HepG2 (cell line): ENCODE results near the gene CDNF. TPM values are rescaled to one million over a fixed set of nuclear protein-coding genes. Genes with fewer than 3 reads are reported as not detected.

Source experiments
- ATAC-seq: fragments of 200-7000 bp; cut with Tn5 transposase; 3 replicates; pipeline ENCODE4 v1.9.1; 2020; ENCODE audit warnings: mild to moderate bottlenecking, moderate library complexity
- BruUV-seq: library from RNA; stranded (reverse); fragments of 400-500 nt; replicated peaks from 2 replicates; lab custom pipeline; 2021; lab: Mats Ljungman, UMichigan
- CTCF ChIA-PET: fragments of 300-600 bp; formaldehyde crosslinking; extraction: SDS; loops from one replicate; lab custom pipeline; 2021; ENCODE audit warnings: low total read pairs, inconsistent platforms, low intra/inter-chr PET ratio; lab: Yijun Ruan, JAX
- POLR2A ChIA-PET: fragments of 350-600 bp; sonication (Branson Sonifier 250); formaldehyde crosslinking; loops from one replicate; lab custom pipeline; 2020; ENCODE audit warnings: antibody characterized with exemption, inconsistent platforms; lab: Yijun Ruan, JAX
- DNase-seq: peaks from one replicate; pipeline ENCODE4 v3.0.0-alpha.2; 2015; ENCODE audit warnings: low spot score
- FAIRE-seq: peaks from 3 replicates; lab custom pipeline; 2011; peaks lifted over from hg19 to GRCh38; lab: Jason Lieb, UNC
- H2AFZ ChIP-seq: one replicate; pipeline ENCODE4 v1.6.1; 2011; ENCODE audit warnings: low read length, inconsistent platforms
- H3K27ac ChIP-seq: fragments of 300-600 bp; 3 replicates; pipeline ENCODE4 v1.8.0; 2011; ENCODE audit warnings: mixed run types, mild to moderate bottlenecking, mixed read lengths, low read length, inconsistent platforms; ENCODE audit not compliant: insufficient read depth; ENCODE audit errors: extremely low read length
- H3K27me3 ChIP-seq, 2 experiments: fragments of 200-600 bp in 1 of 2; 2 replicates in 1 of 2; 3 replicates in 1 of 2; pipeline versions ENCODE4 v1.6.0 to v1.8.0; 2011; ENCODE audit warnings: low read length in 2 of 2, mild to moderate bottlenecking in 2 of 2, moderate library complexity in 2 of 2, inconsistent platforms in 1 of 2; ENCODE audit not compliant: insufficient read depth in 2 of 2, control insufficient read depth in 1 of 2
- H3K36me3 ChIP-seq, 2 experiments: fragments of 200-600 bp in 1 of 2; replicated peaks in 1 of 2; 2 replicates in 1 of 2; 3 replicates in 1 of 2; pipeline versions ENCODE4 v1.5.1 to v1.8.0; 2011; ENCODE audit warnings: low read length in 2 of 2, inconsistent platforms in 1 of 2; ENCODE audit not compliant: insufficient read depth in 2 of 2, control insufficient read depth in 1 of 2
- H3K4me1 ChIP-seq: 2 replicates; pipeline ENCODE4 v1.5.1; 2012; ENCODE audit warnings: low read length, inconsistent platforms; ENCODE audit not compliant: insufficient read depth
- H3K4me2 ChIP-seq: 2 replicates; pipeline ENCODE4 v1.6.0; 2011; ENCODE audit warnings: low read depth, low read length, inconsistent platforms
- H3K4me3 ChIP-seq, 3 experiments: fragments of 200-600 bp in 1 of 3; sonication (generic), shearing (Covaris generic) in 1 of 3; replicated peaks in 1 of 3; 2 replicates each; pipeline ENCODE4 v1.5.1; 2011 to 2016; ENCODE audit warnings: low read length in 3 of 3, inconsistent platforms in 2 of 3, low read depth in 2 of 3, mild to moderate bottlenecking in 2 of 3, control low read depth in 1 of 3, mixed read lengths in 1 of 3; ENCODE audit not compliant: insufficient read depth in 1 of 3
- H3K79me2 ChIP-seq: one replicate; pipeline ENCODE4 v1.6.1; 2011; ENCODE audit warnings: low read length, inconsistent platforms; ENCODE audit not compliant: insufficient read depth
- H3K9ac ChIP-seq: 2 replicates; pipeline ENCODE4 v1.6.0; 2011; ENCODE audit warnings: mild to moderate bottlenecking, low read depth, low read length, inconsistent platforms; ENCODE audit not compliant: insufficient read depth
- H3K9me3 ChIP-seq: 2 replicates; pipeline ENCODE4 v1.5.1; 2012; ENCODE audit warnings: mild to moderate bottlenecking, low read length
- H4K20me1 ChIP-seq: 2 replicates; pipeline ENCODE4 v1.6.0; 2011; ENCODE audit warnings: inconsistent platforms, mild to moderate bottlenecking, low read length, moderate library complexity; ENCODE audit not compliant: insufficient read depth
- CEBPB ChIP-seq: IDR thresholded peaks from 2 replicates; pipeline ENCODE4 v1.6.1; 2011; ENCODE audit warnings: low read depth, low read length, improper control_type of control experiment, borderline replicate concordance
- EP300 ChIP-seq, 3 experiments: sonication (generic) in 1 of 3; formaldehyde crosslinking in 1 of 3; IDR thresholded peaks; 2 replicates each; pipeline versions ENCODE4 v1.5.1 to v1.6.1; 2011 to 2020; ENCODE audit warnings: low read depth in 2 of 3, low read length in 2 of 3, borderline replicate concordance in 1 of 3, improper control_type of control experiment in 1 of 3, mild to moderate bottlenecking in 1 of 3, missing genetic modification reagents in 1 of 3, moderate library complexity in 1 of 3
- JUN ChIP-seq: sonication (generic); formaldehyde crosslinking; IDR thresholded peaks from 2 replicates; pipeline ENCODE4 v1.4.0; 2020; ENCODE audit warnings: mild to moderate bottlenecking, missing genetic modification reagents
- KDM5B ChIP-seq: sonication (generic); formaldehyde crosslinking; IDR thresholded peaks from 2 replicates; pipeline ENCODE4 v1.4.0; 2020; ENCODE audit warnings: missing genetic modification reagents, mild to moderate bottlenecking, borderline replicate concordance
- NFYB ChIP-seq: sonication (generic); formaldehyde crosslinking; IDR thresholded peaks from 2 replicates; pipeline ENCODE4 v1.4.0; 2020; ENCODE audit warnings: missing genetic modification reagents
- NFYC ChIP-seq: IDR thresholded peaks from 2 replicates; pipeline ENCODE4 v1.6.1; 2016; ENCODE audit warnings: missing genetic modification reagents, missing compliant biosample characterization
- ZFP37 ChIP-seq: sonication (generic); formaldehyde crosslinking; IDR thresholded peaks from 2 replicates; pipeline ENCODE4 v1.4.0; 2020; ENCODE audit warnings: missing genetic modification reagents, borderline replicate concordance
- ZIK1 ChIP-seq: sonication (generic); formaldehyde crosslinking; IDR thresholded peaks from 2 replicates; pipeline ENCODE4 v1.5.0; 2020; ENCODE audit warnings: mild to moderate bottlenecking, low read depth, missing genetic modification reagents, borderline replicate concordance
- ZNF136 ChIP-seq: sonication (generic); formaldehyde crosslinking; IDR thresholded peaks from 2 replicates; pipeline ENCODE4 v1.8.1; 2022; ENCODE audit warnings: low read depth, mild to moderate bottlenecking, moderate library complexity, missing genetic modification reagents
- ZNF256 ChIP-seq: sonication (generic); formaldehyde crosslinking; conservative IDR thresholded peaks from 2 replicates; pipeline ENCODE4 v1.4.0; 2020; ENCODE audit warnings: missing genetic modification reagents
- whole genome bisulfite sequencing: methylation state at CpG from one replicate; pipeline ENCODE4 v1.1.6; 2017; ENCODE audit warnings: low lambda C conversion rate; 5-methylcytosine and 5-hydroxymethylcytosine counted together
- in situ Hi-C: cut with HindIII; loops from 2 replicates; pipeline ENCODE4 v1.10.0; 2017; ENCODE audit warnings: low pct_unique_long_range_greater_than_20kb; ENCODE audit not compliant: extremely low pct_ligation_motif_present
- intact Hi-C: fragments of 100-400 bp; cut with micrococcal nuclease; formaldehyde crosslinking; loops from one replicate; pipeline ENCODE4 v1.10.0; 2022; ENCODE audit not compliant: unreplicated experiment
- polyA plus RNA-seq, 8 experiments: library from polyadenylated mRNA; depleted of rRNA in 3 of 8; stranded (reverse) in 7 of 8; unstranded in 1 of 8; fragments of >200 nt; fragmentation: Illumina TruSeq in 4 of 8; extraction: Trizol in 4 of 8; gene quantifications; 2 replicates each; pipeline versions ENCODE4 v1.2.1 to v1.2.3, GENCODE V29; 2011 to 2016; ENCODE audit warnings: low read depth in 4 of 8, missing spikeins in 1 of 8, mixed read lengths in 1 of 8; ENCODE audit not compliant: insufficient read depth in 1 of 8
- total RNA-seq, 5 experiments: library from RNA; depleted of rRNA; stranded (reverse); fragments of >200 nt; fragmentation: Illumina TruSeq; extraction: Trizol; gene quantifications; 2 replicates each; pipeline ENCODE4 v1.2.3, GENCODE V29; 2016; ENCODE audit warnings: low read depth in 1 of 5
- TF ChIP-seq, protein P1 (sequence below): sonication (generic); formaldehyde crosslinking; IDR thresholded peaks from 2 replicates; pipeline ENCODE4 v1.4.0; 2020; ENCODE audit warnings: missing genetic modification reagents, mild to moderate bottlenecking, borderline replicate concordance
- TF ChIP-seq, protein P2 (sequence below): sonication (generic); formaldehyde crosslinking; IDR thresholded peaks from 2 replicates; pipeline ENCODE4 v1.4.0; 2020; ENCODE audit warnings: mild to moderate bottlenecking, missing genetic modification reagents, borderline replicate concordance
- TF ChIP-seq, protein P3 (sequence below): IDR thresholded peaks from 2 replicates; pipeline ENCODE4 v1.6.1; 2018; ENCODE audit warnings: missing genetic modification reagents, mild to moderate bottlenecking, missing compliant biosample characterization

CDNF gene
- total and polyA plus RNA-seq, 2 of the 13 experiments (the other 11 are each of a cell fraction or from before 2014, with no cell fraction given), result 0.29 to 0.33 TPM

DNA sequence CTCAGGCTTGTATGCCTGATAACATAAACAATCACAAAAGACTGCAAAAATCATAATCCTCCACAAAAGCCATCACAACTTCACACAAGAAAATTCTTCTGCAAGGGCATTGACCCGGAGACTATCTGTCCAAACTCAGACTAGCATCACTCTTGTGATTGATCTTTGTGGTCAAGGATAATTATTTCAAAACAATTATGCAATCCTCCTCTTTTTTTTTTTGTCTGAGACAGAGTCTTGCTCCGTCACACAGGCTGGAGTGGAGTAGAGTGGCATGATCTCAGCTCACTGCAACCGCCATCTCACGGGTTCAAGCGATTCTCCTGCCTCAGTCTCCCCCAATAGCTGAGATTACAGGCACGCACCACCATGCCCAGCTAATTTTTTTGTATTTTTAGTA, 22.2 kb downstream of the CDNF start:
- POLR2A ChIA-PET, result no interaction called here
- H3K4me2 ChIP-seq, result no peak overlapping the region
- no peak for DNase-seq
- no peaks in the 10 kb centered on the region for H3K79me2 ChIP-seq
- no peaks in the 10 kb centered on the region for H3K36me3 ChIP-seq
- FAIRE-seq, result no peak
- no peak overlapping the region for H3K4me3 ChIP-seq
- H2AFZ ChIP-seq, result no peak overlapping the region
- 34% methylated on average over 6 of the region's 6 CpGs for WGBS
- in situ Hi-C loops (loop anchor here (25.0 kb wide), 1 partner anchor 628 kb away; no protein-coding TSS in a partner anchor), intact Hi-C loops (no loop called here)
- no peak for ATAC-seq
- no TSS peak for BruUV-seq
- TF ChIP-seq CEBPB, result peak; percentile 41; the same call in 1 of the 2 replicates
- TF ChIP-seq, protein P1, sequence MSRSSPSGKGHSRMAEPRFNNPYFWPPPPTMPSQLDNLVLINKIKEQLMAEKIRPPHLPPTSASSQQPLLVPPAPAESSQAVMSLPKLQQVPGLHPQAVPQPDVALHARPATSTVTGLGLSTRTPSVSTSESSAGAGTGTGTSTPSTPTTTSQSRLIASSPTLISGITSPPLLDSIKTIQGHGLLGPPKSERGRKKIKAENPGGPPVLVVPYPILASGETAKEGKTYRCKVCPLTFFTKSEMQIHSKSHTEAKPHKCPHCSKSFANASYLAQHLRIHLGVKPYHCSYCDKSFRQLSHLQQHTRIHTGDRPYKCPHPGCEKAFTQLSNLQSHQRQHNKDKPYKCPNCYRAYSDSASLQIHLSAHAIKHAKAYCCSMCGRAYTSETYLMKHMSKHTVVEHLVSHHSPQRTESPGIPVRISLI (CRISPR knock-in tag), result peak; percentile 66
- TF ChIP-seq ZFP37, result no peak
- TF ChIP-seq ZIK1, result no peak
- TF ChIP-seq EP300 (IDR thresholded peaks at IDR 0.05; ENCODE audit: low read depth in 2 of 2, low read length in 2 of 2), result no peak
- no peak for TF ChIP-seq EP300 (CRISPR knock-in tag; IDR thresholded peaks at IDR 0.05; ENCODE audit: borderline replicate concordance)
- H4K20me1 ChIP-seq, result no peaks in the 10 kb centered on the region
- H3K27me3 ChIP-seq, result no peaks in the 10 kb centered on the region; a peak in 1 of 5 replicates
- no peaks in the 10 kb centered on the region for H3K9me3 ChIP-seq
- 0 out of 2 replicates have a peak, but pooled peaks cover 7% of the 10 kb centered on the region for H3K4me1 ChIP-seq
- no peak overlapping the region for H3K9ac ChIP-seq
- CTCF ChIA-PET, result no interaction called here
- H3K27ac ChIP-seq, result no peak overlapping the region

DNA sequence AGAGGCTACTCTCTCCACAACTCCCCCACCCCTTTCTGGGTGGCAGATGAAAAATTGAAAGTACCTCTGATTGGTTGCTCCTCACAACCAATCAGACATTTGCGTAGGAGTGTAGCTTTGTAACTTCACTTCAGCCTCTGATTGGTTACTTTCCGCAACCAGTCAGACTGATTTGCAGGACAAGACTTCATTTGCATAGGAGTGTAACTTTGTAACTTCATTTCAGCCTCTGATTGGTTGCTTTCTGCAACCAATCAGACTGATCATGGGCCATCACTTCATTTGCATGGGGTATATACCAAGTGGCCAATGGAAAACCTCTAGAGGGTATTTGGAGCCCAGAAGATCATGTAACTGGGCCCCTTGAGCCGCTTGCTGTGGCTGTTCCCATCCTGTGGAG, 25.6 kb downstream of the CDNF start:
- H3K79me2 ChIP-seq, result no peaks in the 10 kb centered on the region
- DNase-seq (peak; percentile 74), FAIRE-seq (no peak), ATAC-seq (peak; percentile 95)
- 0 out of 2 replicates have a peak, but pooled peaks cover 7% of the 10 kb centered on the region for H3K4me1 ChIP-seq
- intact Hi-C loops (no loop called here), in situ Hi-C loops (loop anchor here (25.0 kb wide), 1 partner anchor 625 kb away; no protein-coding TSS in a partner anchor)
- H2AFZ ChIP-seq, result no peak overlapping the region
- H3K36me3 ChIP-seq, result no peaks in the 10 kb centered on the region
- POLR2A ChIA-PET, result no interaction called here
- H3K27me3 ChIP-seq, result no peaks in the 10 kb centered on the region; a peak in 1 of 5 replicates
- WGBS, result 65% methylated on average over 3 of the region's 3 CpGs
- H4K20me1 ChIP-seq, result no peaks in the 10 kb centered on the region
- no peak overlapping the region for H3K27ac ChIP-seq
- H3K4me3 ChIP-seq, result peak overlapping the region in 1 of 3 experiments; percentile 43; a peak in 2 of 6 replicates
- no peak overlapping the region for H3K9ac ChIP-seq
- BruUV-seq, result no TSS peak
- H3K4me2 ChIP-seq, result peak overlapping the region; percentile 46
- H3K9me3 ChIP-seq, result no peaks in the 10 kb centered on the region
- CTCF ChIA-PET, result no interaction called here
- TF ChIP-seq, protein P2, sequence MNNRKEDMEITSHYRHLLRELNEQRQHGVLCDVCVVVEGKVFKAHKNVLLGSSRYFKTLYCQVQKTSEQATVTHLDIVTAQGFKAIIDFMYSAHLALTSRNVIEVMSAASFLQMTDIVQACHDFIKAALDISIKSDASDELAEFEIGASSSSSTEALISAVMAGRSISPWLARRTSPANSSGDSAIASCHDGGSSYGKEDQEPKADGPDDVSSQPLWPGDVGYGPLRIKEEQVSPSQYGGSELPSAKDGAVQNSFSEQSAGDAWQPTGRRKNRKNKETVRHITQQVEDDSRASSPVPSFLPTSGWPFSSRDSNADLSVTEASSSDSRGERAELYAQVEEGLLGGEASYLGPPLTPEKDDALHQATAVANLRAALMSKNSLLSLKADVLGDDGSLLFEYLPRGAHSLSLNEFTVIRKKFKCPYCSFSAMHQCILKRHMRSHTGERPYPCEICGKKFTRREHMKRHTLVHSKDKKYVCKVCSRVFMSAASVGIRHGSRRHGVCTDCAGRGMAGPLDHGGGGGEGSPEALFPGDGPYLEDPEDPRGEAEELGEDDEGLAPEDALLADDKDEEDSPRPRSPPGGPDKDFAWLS (CRISPR knock-in tag), result no peak
- TF ChIP-seq NFYC (CRISPR knock-in tag) (peak; percentile 82), ZNF136 (CRISPR knock-in tag) (no peak), ZNF256 (no peak), KDM5B (CRISPR knock-in tag) (no peak), NFYB (CRISPR knock-in tag) (peak; percentile 66), JUN (CRISPR knock-in tag) (no peak)
- TF ChIP-seq, protein P3, sequence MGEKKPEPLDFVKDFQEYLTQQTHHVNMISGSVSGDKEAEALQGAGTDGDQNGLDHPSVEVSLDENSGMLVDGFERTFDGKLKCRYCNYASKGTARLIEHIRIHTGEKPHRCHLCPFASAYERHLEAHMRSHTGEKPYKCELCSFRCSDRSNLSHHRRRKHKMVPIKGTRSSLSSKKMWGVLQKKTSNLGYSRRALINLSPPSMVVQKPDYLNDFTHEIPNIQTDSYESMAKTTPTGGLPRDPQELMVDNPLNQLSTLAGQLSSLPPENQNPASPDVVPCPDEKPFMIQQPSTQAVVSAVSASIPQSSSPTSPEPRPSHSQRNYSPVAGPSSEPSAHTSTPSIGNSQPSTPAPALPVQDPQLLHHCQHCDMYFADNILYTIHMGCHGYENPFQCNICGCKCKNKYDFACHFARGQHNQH (CRISPR knock-in tag), result no peak
